ENCODE measurements around the gene MS4A12. TPM values are rescaled to one million over a fixed set of nuclear protein-coding genes. Genes with fewer than 3 reads are reported as not detected.

Gene MS4A12
- total RNA-seq, 3 donors from 2014 or later = 3.9 TPM; not detected in 2

DNA sequence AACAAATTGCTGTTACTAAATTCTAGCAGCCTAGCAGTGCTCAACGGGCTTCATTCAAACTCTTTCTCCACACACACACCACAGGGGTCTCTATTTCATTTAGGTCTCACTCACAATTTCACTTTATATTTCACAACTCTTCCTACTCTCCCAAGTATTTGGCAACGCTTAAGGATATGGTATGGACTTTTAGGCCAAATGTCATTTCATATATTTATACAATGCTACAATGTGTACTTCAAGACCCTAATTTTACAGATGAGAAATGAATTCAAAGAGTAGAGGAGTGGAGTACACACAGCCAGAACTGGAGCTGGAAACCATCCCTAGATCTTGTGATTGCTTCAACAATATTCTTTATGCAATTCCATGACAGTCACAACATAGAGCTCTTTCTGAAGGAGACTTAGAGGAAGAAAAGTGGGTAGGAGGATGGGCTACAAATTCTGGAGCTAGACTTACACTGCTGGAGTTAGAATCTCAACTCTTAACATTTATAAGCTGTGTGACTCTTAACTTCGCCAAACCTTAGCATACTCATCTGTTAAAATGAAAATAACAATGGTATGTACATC, 20.2 kb downstream of the MS4A12 start:
- TF ChIP-seq, protein P1, sequence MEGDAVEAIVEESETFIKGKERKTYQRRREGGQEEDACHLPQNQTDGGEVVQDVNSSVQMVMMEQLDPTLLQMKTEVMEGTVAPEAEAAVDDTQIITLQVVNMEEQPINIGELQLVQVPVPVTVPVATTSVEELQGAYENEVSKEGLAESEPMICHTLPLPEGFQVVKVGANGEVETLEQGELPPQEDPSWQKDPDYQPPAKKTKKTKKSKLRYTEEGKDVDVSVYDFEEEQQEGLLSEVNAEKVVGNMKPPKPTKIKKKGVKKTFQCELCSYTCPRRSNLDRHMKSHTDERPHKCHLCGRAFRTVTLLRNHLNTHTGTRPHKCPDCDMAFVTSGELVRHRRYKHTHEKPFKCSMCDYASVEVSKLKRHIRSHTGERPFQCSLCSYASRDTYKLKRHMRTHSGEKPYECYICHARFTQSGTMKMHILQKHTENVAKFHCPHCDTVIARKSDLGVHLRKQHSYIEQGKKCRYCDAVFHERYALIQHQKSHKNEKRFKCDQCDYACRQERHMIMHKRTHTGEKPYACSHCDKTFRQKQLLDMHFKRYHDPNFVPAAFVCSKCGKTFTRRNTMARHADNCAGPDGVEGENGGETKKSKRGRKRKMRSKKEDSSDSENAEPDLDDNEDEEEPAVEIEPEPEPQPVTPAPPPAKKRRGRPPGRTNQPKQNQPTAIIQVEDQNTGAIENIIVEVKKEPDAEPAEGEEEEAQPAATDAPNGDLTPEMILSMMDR (IDR thresholded peaks at IDR 0.05) = no peak
- no peak for TF ChIP-seq POLR2AphosphoS5 (IDR thresholded peaks at IDR 0.05)
- no peak for TF ChIP-seq POLR2A (IDR thresholded peaks at IDR 0.05)
- DNase-seq (ENCODE audit: low spot score in 2 of 2) = no peak
- Histone ChIP-seq H3K27ac (no peak overlapping the region), H3K27me3 (no peaks in the 10 kb centered on the region), H3K4me3 (no peak overlapping the region), H3K9me3 (no peaks in the 10 kb centered on the region), H3K36me3 (no peaks in the 10 kb centered on the region), H3K4me1 (no peaks in the 10 kb centered on the region)
- intact Hi-C loops (cut with DNase I; ENCODE audit: low total_unique reads) = no loop called here

DNA sequence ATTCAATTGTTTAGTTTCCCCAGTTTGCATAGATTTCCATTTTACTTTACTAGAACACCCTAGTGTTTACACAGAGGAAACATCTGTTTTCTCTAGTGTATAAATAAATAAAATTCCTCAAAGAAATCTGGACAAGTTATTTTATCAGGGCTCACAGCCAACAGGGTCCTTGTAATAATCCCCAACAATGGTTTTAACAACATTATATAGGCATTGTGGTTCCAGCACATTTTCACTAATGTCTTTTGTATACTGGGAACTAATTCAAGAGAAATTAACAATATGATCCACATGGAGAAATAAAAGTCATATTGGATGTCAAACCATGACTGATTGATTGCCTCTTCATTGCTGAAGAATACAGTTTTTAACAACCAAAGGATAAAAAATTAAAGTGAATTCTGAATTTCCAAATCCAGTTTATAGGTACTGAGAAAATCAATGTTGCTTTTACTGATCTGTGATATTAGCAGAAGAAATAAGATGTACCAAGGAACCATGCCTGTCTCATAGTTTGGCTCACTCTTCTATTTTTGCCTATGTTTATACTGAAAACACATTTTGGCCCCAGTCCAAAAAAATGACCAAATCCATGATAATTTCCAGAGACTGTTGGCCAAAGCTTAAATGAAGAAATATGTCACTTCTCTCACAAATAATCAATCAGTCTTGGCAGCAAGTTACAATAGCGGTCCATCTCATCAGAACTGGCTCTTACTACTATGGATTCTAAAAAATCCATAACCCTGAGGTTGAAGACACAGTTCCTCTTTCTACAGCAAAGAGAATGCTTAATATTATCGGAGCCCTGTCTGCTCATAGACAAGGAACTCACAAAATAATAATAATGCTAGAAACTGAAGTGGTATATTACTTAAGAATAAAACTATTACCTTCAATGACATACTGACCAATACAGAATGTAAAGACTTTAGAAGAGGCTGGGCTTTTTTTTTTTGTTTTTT, 21.2 kb downstream of the MS4A12 start:
- TF ChIP-seq, protein P1 (IDR thresholded peaks at IDR 0.05) = no peak
- TF ChIP-seq POLR2AphosphoS5 (IDR thresholded peaks at IDR 0.05) (no peak), POLR2A (IDR thresholded peaks at IDR 0.05) (no peak)
- DNase-seq (ENCODE audit: low spot score in 2 of 2) = no peak

DNA sequence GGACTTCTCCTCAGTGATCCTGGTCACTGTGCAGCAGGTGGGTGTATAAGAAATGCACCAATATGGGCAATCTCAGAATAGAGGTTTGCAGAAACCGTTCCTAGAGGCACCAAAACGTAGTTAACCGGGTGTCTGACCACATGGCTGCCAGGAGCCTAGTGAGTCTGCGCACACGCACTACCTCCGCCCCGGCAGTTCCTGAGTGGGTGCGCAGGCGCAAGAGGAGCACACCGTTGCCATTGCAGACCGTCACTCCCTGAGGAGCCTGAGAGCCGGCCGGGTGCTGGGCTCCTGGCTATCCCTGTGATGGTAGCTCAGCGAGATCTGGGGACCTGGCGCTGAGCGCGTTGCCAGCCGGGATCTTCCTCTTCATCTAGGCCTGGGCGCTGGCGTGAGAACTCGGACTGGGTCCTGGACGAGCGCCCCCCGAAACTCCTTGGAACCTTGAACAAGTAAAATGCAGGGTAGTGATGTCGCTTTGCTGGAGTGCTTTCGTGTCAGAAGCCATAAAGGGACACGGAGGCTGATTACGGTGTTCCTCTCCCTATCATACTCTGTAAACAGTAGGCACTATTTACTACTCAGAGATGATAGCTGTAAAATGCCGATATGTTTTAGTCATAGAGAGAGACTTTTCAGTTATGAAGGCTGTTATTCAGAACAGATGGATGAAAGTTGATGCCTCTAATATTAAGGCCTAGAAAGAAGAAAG, 22.7 kb downstream of the MS4A12 start, which contains the start of gene MS4A13:
Gene MS4A13 (plus strand): TSS at position 249 of the 712 bp plus-strand sequence. CDS start 2,692 bp downstream, outside the sequence.
- no peaks in the 10 kb centered on the region for H3K27me3 ChIP-seq
- intact Hi-C loops (cut with DNase I; ENCODE audit: low total_unique reads) = no loop called here
- DNase-seq (ENCODE audit: low spot score in 2 of 2) = no peak
- no peaks in the 10 kb centered on the region for H3K36me3 ChIP-seq
- no peaks in the 10 kb centered on the region for H3K9me3 ChIP-seq
- TF ChIP-seq POLR2AphosphoS5 (IDR thresholded peaks at IDR 0.05) (no peak), POLR2A (IDR thresholded peaks at IDR 0.05) (no peak)
- TF ChIP-seq, protein P1 (IDR thresholded peaks at IDR 0.05) = no peak
- no peak within 1 kb of the TSS for H3K4me3 ChIP-seq
- H3K27ac ChIP-seq = no peak within 1 kb of the TSS
- H3K4me1 ChIP-seq = no peaks in the 10 kb centered on the region

More for the DNA sequence above, 21.2 kb downstream of the MS4A12 start:
- no peaks in the 10 kb centered on the region for H3K4me1 ChIP-seq
- H3K27ac ChIP-seq = no peak overlapping the region
- intact Hi-C loops (cut with DNase I; ENCODE audit: low total_unique reads) = no loop called here
- H3K4me3 ChIP-seq = no peak overlapping the region
- no peaks in the 10 kb centered on the region for H3K9me3 ChIP-seq
- no peaks in the 10 kb centered on the region for H3K27me3 ChIP-seq
- no peaks in the 10 kb centered on the region for H3K36me3 ChIP-seq

DNA sequence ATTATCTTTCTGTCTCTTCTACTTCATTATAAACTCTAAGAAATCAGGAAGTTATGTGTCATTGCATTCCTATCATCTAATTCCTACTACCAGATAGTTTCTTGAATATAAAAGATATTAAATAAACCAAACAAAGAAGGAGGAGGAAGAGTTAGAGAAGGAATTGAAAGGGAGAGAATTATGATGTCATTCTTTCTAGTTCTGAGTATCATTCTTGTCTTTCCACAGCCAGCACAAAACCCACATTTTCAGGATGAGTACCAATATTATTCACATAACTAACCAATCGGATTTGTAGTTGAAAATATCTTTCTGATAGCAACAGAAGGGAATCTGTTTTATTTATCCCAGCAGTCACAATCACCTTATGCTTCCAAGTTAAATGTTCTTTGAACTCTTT, 35.9 kb downstream of the MS4A12 start:
- Histone ChIP-seq H3K27ac (no peak overlapping the region), H3K27me3 (no peaks in the 10 kb centered on the region)
- intact Hi-C loops (cut with DNase I; ENCODE audit: low total_unique reads) = no loop called here

More for the DNA sequence above, 35.9 kb downstream of the MS4A12 start:
- no peaks in the 10 kb centered on the region for H3K4me1 ChIP-seq
- no peaks in the 10 kb centered on the region for H3K9me3 ChIP-seq
- no peak for DNase-seq (ENCODE audit: low spot score in 2 of 2)
- H3K36me3 ChIP-seq = no peaks in the 10 kb centered on the region
- TF ChIP-seq POLR2A (IDR thresholded peaks at IDR 0.05) (no peak), POLR2AphosphoS5 (IDR thresholded peaks at IDR 0.05) (no peak)
- TF ChIP-seq, protein P1 (IDR thresholded peaks at IDR 0.05) = no peak
- no peak overlapping the region for H3K4me3 ChIP-seq

Data from breast epithelium (tissue), 4 donors.